NT2/D1 (cell line): ENCODE data around the gene LCOR.

ENCODE experiments used
- DNase-seq: peaks from one replicate; pipeline ENCODE4 v3.0.0-alpha.2; 2011; ENCODE audit warnings: low read depth, low spot score
- H3K27me3 ChIP-seq: 2 replicates; pipeline ENCODE4 v1.6.0; 2011; ENCODE audit warnings: mild to moderate bottlenecking; ENCODE audit not compliant: insufficient read length, insufficient read depth
- H3K36me3 ChIP-seq: 2 replicates; pipeline ENCODE4 v1.6.1; 2011; ENCODE audit warnings: mild to moderate bottlenecking, low read length, mixed read lengths; ENCODE audit not compliant: insufficient read depth, insufficient read length
- H3K4me1 ChIP-seq: 2 replicates; pipeline ENCODE4 v1.5.1; 2011; ENCODE audit not compliant: insufficient read depth, insufficient read length
- H3K4me3 ChIP-seq: 2 replicates; pipeline ENCODE4 v1.5.1; 2011; ENCODE audit warnings: low read depth; ENCODE audit not compliant: insufficient read length
- H3K9ac ChIP-seq: 2 replicates; pipeline ENCODE4 v1.6.0; 2011; ENCODE audit warnings: low read depth; ENCODE audit not compliant: insufficient read length
- H3K9me3 ChIP-seq: 2 replicates; pipeline ENCODE4 v1.5.1; 2011; ENCODE audit warnings: mild to moderate bottlenecking, low read length; ENCODE audit not compliant: insufficient read depth
- SUZ12 ChIP-seq: IDR thresholded peaks from 2 replicates; pipeline ENCODE4 v1.6.1; 2011; ENCODE audit not compliant: insufficient read length, insufficient read depth; ENCODE audit errors: extremely low read depth
- YY1 ChIP-seq: IDR thresholded peaks from 2 replicates; pipeline ENCODE4 v1.6.1; 2011; ENCODE audit not compliant: insufficient read length, insufficient read depth
- ZNF274 ChIP-seq: IDR thresholded peaks from 2 replicates; pipeline ENCODE4 v1.6.1; 2011; ENCODE audit warnings: mild to moderate bottlenecking, low read depth, low read length

The LCOR gene

GRCh38 chr10:97000487-97001182, 168.5 kb downstream of the LCOR start:
- Histone ChIP-seq H3K4me1 (no peaks in the 10 kb centered on the region), H3K9ac (no peak overlapping the region), H3K36me3 (no peaks in the 10 kb centered on the region), H3K27me3 (no peaks in the 10 kb centered on the region), H3K4me3 (no peak overlapping the region), H3K9me3 (no peaks in the 10 kb centered on the region)
- no peak for DNase-seq
- TF ChIP-seq YY1 (no peak), SUZ12 (no peak), ZNF274 (no peak)

GRCh38 chr10:97001183-97001991, 169.3 kb downstream of the LCOR start:
- Histone ChIP-seq H3K9ac (no peak overlapping the region), H3K36me3 (no peaks in the 10 kb centered on the region), H3K4me3 (no peak overlapping the region), H3K9me3 (peaks cover under 1% of the 10 kb centered on the region; the same call in 1 of the 2 replicates), H3K27me3 (no peaks in the 10 kb centered on the region), H3K4me1 (no peaks in the 10 kb centered on the region)
- TF ChIP-seq YY1, result no peak
- TF ChIP-seq ZNF274, result no peak
- no peak for TF ChIP-seq SUZ12
- DNase-seq, result no peak

GRCh38 chr10:97002670-97003069, 170.6 kb downstream of the LCOR start:
- no peak for TF ChIP-seq SUZ12
- no peak for TF ChIP-seq ZNF274
- TF ChIP-seq YY1, result no peak
- DNase-seq, result no peak
- no peaks in the 10 kb centered on the region for H3K4me1 ChIP-seq
- no peaks in the 10 kb centered on the region for H3K36me3 ChIP-seq
- no peak overlapping the region for H3K9ac ChIP-seq
- H3K27me3 ChIP-seq, result no peaks in the 10 kb centered on the region
- no peak overlapping the region for H3K4me3 ChIP-seq
- peaks cover 13% of the 10 kb centered on the region for H3K9me3 ChIP-seq

DNA sequence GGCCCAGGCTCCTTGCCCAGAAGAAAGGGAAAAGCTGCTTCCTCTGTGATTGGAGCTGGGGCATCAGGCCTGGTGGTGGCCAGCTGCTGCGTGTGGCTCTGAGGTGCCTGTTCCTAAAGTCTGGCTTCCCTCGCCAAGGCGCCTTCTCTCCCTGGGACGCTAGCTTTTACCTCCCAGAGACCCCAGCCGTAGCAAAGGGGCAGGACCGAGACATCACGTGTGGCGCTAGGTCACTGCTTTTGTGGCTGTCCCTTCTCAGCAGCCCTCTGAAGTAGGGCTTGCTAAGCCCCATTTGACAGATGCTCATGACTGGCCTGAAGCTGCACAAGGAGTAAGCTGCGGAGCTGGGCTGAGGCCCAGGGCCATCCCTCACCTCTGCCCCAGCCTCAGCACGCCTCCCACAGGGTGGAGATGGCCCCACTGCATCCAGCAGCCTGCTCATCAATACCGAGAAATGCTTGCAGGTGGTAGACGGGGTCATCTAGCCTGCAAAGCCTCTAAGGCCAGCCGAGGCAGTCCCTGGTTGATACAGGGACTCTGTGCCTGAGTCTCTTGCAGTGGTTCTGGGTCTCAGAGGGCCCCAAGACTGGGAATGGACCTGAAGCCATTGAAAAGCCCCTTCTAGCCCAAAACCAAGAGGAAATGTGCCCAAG, 171.2 kb downstream of the LCOR start:
- H3K27me3 ChIP-seq, result no peaks in the 10 kb centered on the region
- H3K4me1 ChIP-seq, result no peaks in the 10 kb centered on the region
- no peak overlapping the region for H3K4me3 ChIP-seq
- no peak for DNase-seq
- no peak overlapping the region for H3K9ac ChIP-seq
- H3K36me3 ChIP-seq, result no peaks in the 10 kb centered on the region
- TF ChIP-seq YY1, result no peak
- no peak for TF ChIP-seq SUZ12
- TF ChIP-seq ZNF274, result no peak
- H3K9me3 ChIP-seq, result peaks cover 17% of the 10 kb centered on the region

DNA sequence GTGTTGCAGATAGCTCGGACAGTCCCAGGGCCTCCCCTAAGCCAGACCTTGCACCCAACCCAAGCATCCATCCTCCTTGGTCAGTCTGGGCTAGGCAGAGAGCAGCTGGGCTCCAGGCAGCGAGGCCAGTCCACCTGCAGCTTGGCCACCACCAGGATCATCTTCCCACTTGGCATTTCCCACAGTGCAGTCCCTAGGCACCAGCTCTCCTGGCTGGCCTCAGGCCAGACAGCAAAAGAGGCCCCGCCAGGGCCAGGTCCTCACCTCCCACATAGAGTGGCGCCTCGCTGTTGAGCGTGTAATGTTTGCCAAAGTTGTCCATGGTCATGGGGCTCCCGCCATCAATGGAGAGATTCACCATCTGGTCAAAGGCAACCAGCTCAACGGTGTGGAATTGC, 171.7 kb downstream of the LCOR start:
- Histone ChIP-seq H3K27me3 (no peaks in the 10 kb centered on the region), H3K36me3 (no peaks in the 10 kb centered on the region), H3K9me3 (peaks cover 19% of the 10 kb centered on the region), H3K4me3 (no peak overlapping the region), H3K4me1 (no peaks in the 10 kb centered on the region), H3K9ac (no peak overlapping the region)
- TF ChIP-seq ZNF274 (no peak), YY1 (no peak), SUZ12 (no peak)
- DNase-seq, result no peak

DNA sequence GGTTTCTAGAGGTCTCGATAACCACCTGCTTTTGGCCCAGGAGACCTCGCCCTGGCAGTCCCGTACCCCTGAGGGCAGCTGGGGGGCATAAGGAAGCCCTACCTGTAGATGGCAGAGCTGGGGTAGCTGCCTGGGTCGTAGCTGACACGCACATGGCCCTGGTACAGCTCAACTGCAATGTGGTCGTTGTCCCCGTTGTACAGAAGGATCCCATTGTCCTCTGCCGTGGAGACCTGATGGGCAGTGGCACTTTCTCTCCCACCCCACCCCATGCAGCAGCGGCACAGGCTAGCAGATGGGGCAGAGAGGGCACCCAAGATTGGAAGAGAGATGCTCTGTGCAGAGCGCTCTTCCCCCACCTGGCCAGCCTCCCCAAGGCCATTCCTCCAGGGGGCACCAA, 172.5 kb downstream of the LCOR start:
- Histone ChIP-seq H3K27me3 (no peaks in the 10 kb centered on the region), H3K4me3 (no peak overlapping the region), H3K36me3 (no peaks in the 10 kb centered on the region), H3K9ac (no peak overlapping the region), H3K9me3 (peaks cover 19% of the 10 kb centered on the region), H3K4me1 (no peaks in the 10 kb centered on the region)
- no peak for DNase-seq
- no peak for TF ChIP-seq SUZ12
- TF ChIP-seq YY1, result no peak
- no peak for TF ChIP-seq ZNF274

DNA sequence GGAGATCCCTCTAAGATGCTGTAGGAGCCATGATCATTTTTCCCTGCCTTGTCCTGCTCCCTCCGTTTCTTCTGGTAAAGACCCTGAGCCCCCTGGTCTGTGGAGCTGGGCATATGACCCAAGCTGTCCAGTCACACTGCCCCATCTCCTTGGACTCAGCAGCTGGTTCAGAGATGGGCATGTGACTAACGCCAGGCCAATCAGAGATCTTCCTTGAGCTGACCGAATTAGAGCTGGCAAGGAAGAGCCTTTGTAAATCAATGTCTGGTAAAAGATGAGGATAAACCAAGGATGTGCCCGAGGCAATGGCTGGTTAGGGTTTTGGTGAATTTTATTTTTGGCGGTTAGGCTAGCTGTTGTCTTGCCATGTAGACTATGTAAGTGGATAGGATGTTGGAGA, 173.3 kb downstream of the LCOR start:
- TF ChIP-seq SUZ12 (no peak), ZNF274 (no peak), YY1 (no peak)
- no peaks in the 10 kb centered on the region for H3K36me3 ChIP-seq
- no peaks in the 10 kb centered on the region for H3K27me3 ChIP-seq
- no peak overlapping the region for H3K4me3 ChIP-seq
- H3K4me1 ChIP-seq, result no peaks in the 10 kb centered on the region
- no peak overlapping the region for H3K9ac ChIP-seq
- H3K9me3 ChIP-seq, result peaks cover 19% of the 10 kb centered on the region
- no peak for DNase-seq
